ENCODE results near the gene USP20.

The USP20 gene

DNA sequence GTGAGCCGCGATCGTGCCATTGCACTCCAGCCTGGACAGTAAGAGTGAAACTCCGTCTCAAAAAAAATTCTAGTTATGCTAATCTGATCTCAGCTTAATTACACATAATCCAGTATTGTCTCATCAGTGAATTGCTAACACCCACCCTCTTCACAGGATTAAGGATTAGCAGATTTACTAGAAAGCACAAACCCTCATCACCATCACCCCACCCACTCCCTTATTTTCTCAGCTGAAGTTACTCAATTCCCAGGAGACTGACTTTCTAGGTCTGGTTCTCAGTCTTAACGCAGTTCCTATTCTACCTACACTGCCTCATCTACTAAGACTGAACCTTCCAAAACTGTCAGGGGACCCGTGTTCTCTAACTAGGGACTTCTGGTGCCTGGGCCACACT lies 23.3 kb upstream of the USP20 start:
- DNase-seq (ENCODE audit: low spot score), result no peak
- TF ChIP-seq CTCF (IDR thresholded peaks at IDR 0.05; ENCODE audit: extremely low read depth, insufficient read depth, missing control alignments), result no peak
- in situ Hi-C loops (cut with MboI; ENCODE audit: low pct_unique_long_range_greater_than_20kb, low sequenced_read_pairs, unreplicated experiment), result no loop called here

- no peak for TF ChIP-seq CTCF (IDR thresholded peaks at IDR 0.05; ENCODE audit: extremely low read depth, insufficient read depth, missing control alignments)
- in situ Hi-C loops (cut with MboI; ENCODE audit: low pct_unique_long_range_greater_than_20kb, low sequenced_read_pairs, unreplicated experiment), result no loop called here
- DNase-seq (ENCODE audit: low spot score), result no peak
Measured at GRCh38 chr9:129812385-129812784, 22.9 kb upstream of the USP20 start.

- in situ Hi-C loops (cut with MboI; ENCODE audit: low pct_unique_long_range_greater_than_20kb, low sequenced_read_pairs, unreplicated experiment), result no loop called here
- DNase-seq (ENCODE audit: low spot score), result no peak
- no peak for TF ChIP-seq CTCF (IDR thresholded peaks at IDR 0.05; ENCODE audit: extremely low read depth, insufficient read depth, missing control alignments)
Measured at GRCh38 chr9:129813661-129814060, 21.6 kb upstream of the USP20 start.

DNA sequence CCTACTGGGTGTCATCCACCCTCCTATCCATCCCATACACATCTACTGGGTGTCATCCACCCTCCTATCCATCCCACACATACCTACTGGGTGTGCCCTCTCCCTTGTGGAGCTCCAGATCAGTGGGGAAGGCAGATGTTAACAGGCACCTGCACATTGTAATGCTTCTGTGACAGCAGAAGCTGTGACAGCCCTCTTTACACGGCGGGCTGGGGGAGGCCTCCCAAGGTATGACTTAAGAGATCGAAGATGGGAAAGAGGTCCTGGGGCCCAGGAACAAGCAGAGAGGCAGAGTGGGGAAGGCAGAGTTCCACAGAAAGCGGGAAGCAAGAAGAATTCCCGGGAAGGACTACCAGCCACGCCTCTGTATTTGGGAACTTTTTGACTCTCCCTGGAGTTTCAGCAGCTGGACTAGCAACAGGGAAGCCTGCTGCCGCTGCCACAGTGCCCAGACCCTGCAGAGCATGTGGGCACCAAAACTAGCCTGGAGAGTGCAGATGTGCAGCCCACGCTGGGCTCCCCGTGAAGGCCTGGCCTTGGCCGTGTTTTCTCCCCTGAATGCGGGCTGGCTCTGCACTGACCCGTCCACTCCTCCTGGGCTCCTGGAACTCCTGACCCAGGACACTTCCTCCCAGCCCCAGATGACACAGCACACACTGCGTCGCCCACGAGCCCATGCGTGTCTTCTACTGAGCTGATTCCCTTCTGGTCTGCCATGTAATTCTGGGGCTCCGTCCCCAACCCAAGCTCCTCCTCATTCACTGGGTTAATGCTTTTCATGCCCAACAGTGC lies 20.6 kb upstream of the USP20 start:
- in situ Hi-C loops (cut with MboI; ENCODE audit: low pct_unique_long_range_greater_than_20kb, low sequenced_read_pairs, unreplicated experiment), result no loop called here
- DNase-seq (ENCODE audit: low spot score), result no peak

GRCh38 chr9:129815278-129815677 lies 20.0 kb upstream of the USP20 start:
- TF ChIP-seq CTCF (IDR thresholded peaks at IDR 0.05; ENCODE audit: extremely low read depth, insufficient read depth, missing control alignments), result no peak
- DNase-seq (ENCODE audit: low spot score), result no peak
- in situ Hi-C loops (cut with MboI; ENCODE audit: low pct_unique_long_range_greater_than_20kb, low sequenced_read_pairs, unreplicated experiment), result no loop called here

More for the DNA sequence above, 20.6 kb upstream of the USP20 start:
- TF ChIP-seq CTCF (IDR thresholded peaks at IDR 0.05; ENCODE audit: extremely low read depth, insufficient read depth, missing control alignments), result no peak

DNA sequence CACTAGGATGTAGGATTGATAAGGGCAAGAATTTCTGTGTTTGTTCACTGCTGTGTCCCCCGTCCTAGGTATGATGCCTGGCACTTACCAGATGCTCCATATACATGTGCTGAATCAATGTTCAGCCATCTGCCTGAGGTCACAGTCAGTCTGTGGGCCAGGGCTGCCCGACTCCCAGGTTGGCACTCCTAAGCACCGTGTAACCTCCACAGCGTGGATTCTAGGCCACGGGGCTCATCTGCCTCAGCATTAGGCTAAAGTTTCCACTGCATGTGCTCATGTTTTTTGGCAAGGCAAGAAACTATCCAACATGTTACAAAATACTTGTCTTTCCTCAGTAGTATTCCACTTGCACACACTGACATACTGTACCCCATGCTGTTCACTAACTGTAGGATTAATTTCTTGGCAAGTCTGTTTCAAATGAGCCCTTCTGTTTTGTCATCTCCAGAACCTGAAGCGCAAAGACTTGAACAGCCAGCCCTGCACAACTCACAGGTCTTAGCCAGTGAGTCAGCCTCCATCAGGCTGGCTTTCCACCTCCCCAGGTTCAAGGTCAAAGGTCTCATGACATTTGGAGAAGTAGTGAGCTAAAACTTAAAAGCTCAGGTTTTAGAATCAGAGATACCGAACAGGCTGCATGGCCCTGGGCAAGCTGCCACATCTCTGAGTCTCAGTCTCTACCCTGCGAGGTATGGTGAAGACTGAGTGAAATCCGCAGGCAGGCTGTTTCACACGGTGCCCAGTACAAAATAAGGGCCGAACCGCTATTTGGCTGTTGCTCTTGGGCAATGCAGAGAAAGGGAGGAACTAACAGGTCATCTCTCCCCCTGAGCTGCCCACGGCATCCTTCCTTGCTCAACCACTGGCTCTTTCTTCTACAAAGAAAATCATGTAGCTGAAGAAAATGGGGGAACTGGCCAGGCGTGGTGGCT lies 18.5 kb upstream of the USP20 start:
- TF ChIP-seq CTCF (IDR thresholded peaks at IDR 0.05; ENCODE audit: extremely low read depth, insufficient read depth, missing control alignments), result no peak
- in situ Hi-C loops (cut with MboI; ENCODE audit: low pct_unique_long_range_greater_than_20kb, low sequenced_read_pairs, unreplicated experiment), result no loop called here
- DNase-seq (ENCODE audit: low spot score), result no peak

All from GM13977 (cell line).